IMR-90 (cell line): Measurements from ENCODE around the gene AGT. TPM values are rescaled to one million over a fixed set of nuclear protein-coding genes. Genes with fewer than 3 reads are reported as not detected.

Experiments
- ATAC-seq: fragments of 200-7000 bp; cut with Tn5 transposase; 2 replicates; pipeline ENCODE4 v1.9.1; 2020; ENCODE audit warnings: low read depth, mild to moderate bottlenecking, moderate library complexity
- BruUV-seq: library from RNA; stranded (reverse); fragments of 400-500 nt; replicated peaks from 2 replicates; lab custom pipeline; 2021; lab: Mats Ljungman, UMichigan
- CTCF ChIA-PET: fragments of 300-600 bp; formaldehyde crosslinking; extraction: SDS; loops from one replicate; lab custom pipeline; 2021; ENCODE audit warnings: antibody characterized with exemption; lab: Yijun Ruan, JAX
- POLR2A ChIA-PET: fragments of 300-600 bp; sonication (Branson Sonifier 250); formaldehyde crosslinking; loops from one replicate; lab custom pipeline; 2022; ENCODE audit warnings: antibody characterized with exemption; ENCODE audit not compliant: unreplicated experiment; lab: Charles Lee
- DNase-seq: peaks from one replicate; pipeline ENCODE4 v3.0.0; 2013
- H2AFZ ChIP-seq: replicated peaks from 2 replicates; pipeline ENCODE3; 2013; ENCODE audit warnings: low read length, mild to moderate bottlenecking; ENCODE audit not compliant: poor library complexity
- H2AK5ac ChIP-seq: 2 replicates; pipeline ENCODE4 v1.6.1; 2013; ENCODE audit warnings: low read depth, low read length, inconsistent platforms
- H2AK9ac ChIP-seq: replicated peaks from 2 replicates; pipeline ENCODE3; 2013; ENCODE audit warnings: mild to moderate bottlenecking, low read depth, low read length, moderate library complexity; ENCODE audit not compliant: poor library complexity
- H2BK120ac ChIP-seq: 2 replicates; pipeline ENCODE4 v1.6.1; 2013; ENCODE audit warnings: low read depth, low read length, inconsistent platforms
- H2BK15ac ChIP-seq: 3 replicates; pipeline ENCODE4 v1.6.1; 2013; ENCODE audit warnings: low read depth, low read length, inconsistent platforms
- H2BK20ac ChIP-seq: 2 replicates; pipeline ENCODE4 v1.6.1; 2013; ENCODE audit warnings: low read depth, mild to moderate bottlenecking, inconsistent platforms, low read length, moderate library complexity
- H2BK5ac ChIP-seq: 2 replicates; pipeline ENCODE4 v1.6.1; 2013; ENCODE audit warnings: mild to moderate bottlenecking, low read depth, low read length, inconsistent platforms; ENCODE audit not compliant: poor library complexity, severe bottlenecking
- H3K14ac ChIP-seq: replicated peaks from 2 replicates; pipeline ENCODE4 v1.6.1; 2013; ENCODE audit warnings: low read depth, low read length, inconsistent platforms
- H3K18ac ChIP-seq: 2 replicates; pipeline ENCODE4 v1.6.1; 2013; ENCODE audit warnings: low read depth, low read length, control low read depth
- H3K23ac ChIP-seq: 2 replicates; pipeline ENCODE4 v1.6.1; 2013; ENCODE audit warnings: low read depth, low read length, inconsistent platforms
- H3K27ac ChIP-seq: 2 replicates; pipeline ENCODE4 v1.5.1; 2013; ENCODE audit warnings: mild to moderate bottlenecking, control low read depth, low read length; ENCODE audit not compliant: insufficient read depth
- H3K27me3 ChIP-seq: 2 replicates; pipeline ENCODE4 v1.6.1; 2013; ENCODE audit warnings: low read length; ENCODE audit not compliant: control insufficient read depth, insufficient read depth
- H3K36me3 ChIP-seq: 2 replicates; pipeline ENCODE4 v1.6.1; 2013; ENCODE audit warnings: low read length, mixed read lengths; ENCODE audit not compliant: control insufficient read depth, insufficient read depth
- H3K4ac ChIP-seq: 2 replicates; pipeline ENCODE4 v1.6.1; 2013; ENCODE audit warnings: low read depth, low read length, inconsistent platforms
- H3K4me1 ChIP-seq: 2 replicates; pipeline ENCODE4 v1.6.1; 2013; ENCODE audit warnings: low read length, mixed read lengths; ENCODE audit not compliant: control insufficient read depth, insufficient read depth
- H3K4me2 ChIP-seq: 2 replicates; pipeline ENCODE4 v1.6.1; 2013; ENCODE audit warnings: low read depth, mild to moderate bottlenecking, control low read depth, low read length, moderate library complexity
- H3K4me3 ChIP-seq: 2 replicates; pipeline ENCODE4 v1.5.1; 2013; ENCODE audit warnings: low read depth, mild to moderate bottlenecking, control low read depth, low read length, moderate library complexity; ENCODE audit not compliant: insufficient read depth
- H3K56ac ChIP-seq: 2 replicates; pipeline ENCODE4 v1.6.1; 2013; ENCODE audit warnings: low read length, inconsistent platforms; ENCODE audit not compliant: insufficient read depth; ENCODE audit errors: extremely low read depth
- H3K79me1 ChIP-seq, 2 experiments: 2 replicates each; pipeline ENCODE4 v1.6.1; 2013; ENCODE audit warnings: low read length in 2 of 2, inconsistent platforms in 1 of 2, low read depth in 1 of 2
- H3K9ac ChIP-seq: 2 replicates; pipeline ENCODE4 v1.6.1; 2013; ENCODE audit warnings: low read depth, low read length, control low read depth
- H3K9me1 ChIP-seq: 2 replicates; pipeline ENCODE4 v1.6.1; 2013; ENCODE audit warnings: low read length, inconsistent platforms; ENCODE audit not compliant: insufficient read depth
- H3K9me3 ChIP-seq: 2 replicates; pipeline ENCODE4 v1.6.1; 2013; ENCODE audit warnings: low read length; ENCODE audit not compliant: control insufficient read depth, insufficient read depth
- H4K20me1 ChIP-seq: 2 replicates; pipeline ENCODE4 v1.6.1; 2013; ENCODE audit warnings: low read length, inconsistent platforms; ENCODE audit not compliant: insufficient read depth
- H4K5ac ChIP-seq: 2 replicates; pipeline ENCODE4 v1.6.1; 2013; ENCODE audit warnings: mild to moderate bottlenecking, low read depth, low read length, control low read depth
- H4K8ac ChIP-seq, 2 experiments: 2 replicates each; pipeline ENCODE4 v1.6.1; 2013; ENCODE audit warnings: low read depth in 2 of 2, low read length in 2 of 2, control low read depth in 1 of 2, inconsistent platforms in 1 of 2
- H4K91ac ChIP-seq: 2 replicates; pipeline ENCODE4 v1.6.1; 2013; ENCODE audit warnings: low read depth, low read length, inconsistent platforms; ENCODE audit not compliant: insufficient read depth
- POLR2A ChIP-seq: IDR thresholded peaks from 2 replicates; pipeline ENCODE4 v1.6.1; 2012; ENCODE audit warnings: mild to moderate bottlenecking, low read depth, low read length
- RAD21 ChIP-seq: IDR thresholded peaks from 2 replicates; pipeline ENCODE4 v1.6.1; 2012; ENCODE audit warnings: low read length, improper control_type of control experiment
- RCOR1 ChIP-seq: IDR thresholded peaks from 2 replicates; pipeline ENCODE4 v1.6.1; 2012; ENCODE audit warnings: mild to moderate bottlenecking, low read length, improper control_type of control experiment; ENCODE audit not compliant: insufficient replicate concordance
- WGBS, 2 experiments: methylation state at CpG; one replicate each; pipeline versions ENCODE4 v1.1.5 to v1.1.7; 2013; ENCODE audit warnings: missing lambda C conversion rate in 2 of 2; ENCODE audit not compliant: insufficient read length in 1 of 2; ENCODE audit errors: extremely low coverage in 2 of 2; 5-methylcytosine and 5-hydroxymethylcytosine counted together
- dilution Hi-C: fragments of 300-500 bp; cut with HindIII; formaldehyde crosslinking; loops from one replicate; pipeline ENCODE4 v1.14.3; 2018; ENCODE audit warnings: low sequenced_read_pairs; ENCODE audit not compliant: unreplicated experiment
- in situ Hi-C: fragments of 300-500 bp; cut with MboI; formaldehyde crosslinking; loops from 3 replicates; pipeline ENCODE4 v1.14.3; 2019; ENCODE audit warnings: low sequenced_read_pairs, inconsistent platforms, mixed read lengths
- intact Hi-C: fragments of 100-400 bp; cut with micrococcal nuclease; formaldehyde crosslinking; loops from 2 replicates; pipeline ENCODE4 v1.10.0; 2022
- polyA plus RNA-seq, 3 experiments: library from polyadenylated mRNA; depleted of rRNA; stranded (reverse); fragments of >200 nt; gene quantifications; 2 replicates each; pipeline ENCODE4 v1.2.3, GENCODE V29; 2012; ENCODE audit warnings: low replicate concordance in 1 of 3
- total RNA-seq: library from RNA; depleted of rRNA; stranded (reverse); fragments of >200 nt; gene quantifications from 2 replicates; pipeline ENCODE4 v1.2.3, GENCODE V29; 2012

Gene AGT
- total and polyA plus RNA-seq, 2 of the 4 experiments (the other 2 are of a cell fraction): 0.18 to 0.34 TPM

- Histone ChIP-seq H3K9me1 (no peaks in the 10 kb centered on the region), H2BK20ac (no peak overlapping the region), H3K18ac (no peak overlapping the region), H2BK15ac (no peak overlapping the region), H2AFZ (no peak overlapping the region), H2AK9ac (no peak overlapping the region), H3K4me1 (no peaks in the 10 kb centered on the region), H3K27ac (no peak overlapping the region), H3K27me3 (peaks cover 3% of the 10 kb centered on the region), H3K79me1 (no peaks in the 10 kb centered on the region), H4K8ac (no peak overlapping the region), H3K23ac (no peak overlapping the region), H2BK5ac (no peak overlapping the region), H3K9me3 (no peaks in the 10 kb centered on the region), H3K36me3 (no peaks in the 10 kb centered on the region), H3K14ac (no peak overlapping the region), H3K9ac (no peak overlapping the region), H3K4me3 (no peak overlapping the region), H2BK120ac (no peak overlapping the region), H4K5ac (no peak overlapping the region), H4K91ac (no peak overlapping the region), H4K20me1 (no peaks in the 10 kb centered on the region), H3K4me2 (no peak overlapping the region), H3K4ac (no peak overlapping the region), H3K56ac (no peak overlapping the region), H2AK5ac (no peak overlapping the region)
- TF ChIP-seq RCOR1 (no peak), RAD21 (no peak), POLR2A (no peak)
- 29% methylated on average over 2 of the region's 2 CpGs; no CpG with 5 or more reads in 1 of the 2 experiments for WGBS, 2 experiments
- POLR2A ChIA-PET: no interaction called here
- intact Hi-C loops (no loop called here), in situ Hi-C loops (no loop called here), dilution Hi-C loops (no loop called here)
- ATAC-seq (no peak), DNase-seq (no peak)
- CTCF ChIA-PET: no interaction called here
- BruUV-seq: no TSS peak
Observed at GRCh38 chr1:230735447-230735846, 21.5 kb upstream of the AGT start.
